Neural progenitor cell (in vitro differentiated cells): Measurements from ENCODE around the gene TMPO. TPM values are rescaled to one million over a fixed set of nuclear protein-coding genes. Genes with fewer than 3 reads are reported as not detected.
A peak's percentile ranks its signal among the peaks of the same experiment; 100 is the strongest.

Experiments used
- DNase-seq: peaks from one replicate; pipeline ENCODE4 v3.0.0-alpha.2; 2016; ENCODE audit warnings: low spot score
- H2AFZ ChIP-seq: fragments of 200-600 bp; sonication (generic); replicated peaks from 2 replicates; pipeline ENCODE4 v1.6.1; 2016; ENCODE audit warnings: antibody characterized with exemption
- H3F3A ChIP-seq: fragments of 200-600 bp; sonication (generic); 2 replicates; pipeline ENCODE4 v1.6.1; 2016; ENCODE audit warnings: antibody characterized with exemption, low read depth
- H3K27ac ChIP-seq: fragments of 200-600 bp; sonication (generic); 2 replicates; pipeline ENCODE4 v1.5.1; 2016; ENCODE audit warnings: mild to moderate bottlenecking
- H3K27me3 ChIP-seq: fragments of 200-600 bp; sonication (generic); 2 replicates; pipeline ENCODE4 v1.6.1; 2016; ENCODE audit warnings: mild to moderate bottlenecking, moderate library complexity
- H3K36me3 ChIP-seq: fragments of 200-600 bp; sonication (generic); 2 replicates; pipeline ENCODE4 v1.5.1; 2016
- H3K4me1 ChIP-seq: fragments of 200-600 bp; sonication (generic); 2 replicates; pipeline ENCODE4 v1.6.1; 2016; ENCODE audit warnings: mixed run types
- H3K4me2 ChIP-seq: fragments of 200-600 bp; sonication (generic); 2 replicates; pipeline ENCODE4 v1.6.1; 2016
- H3K4me3 ChIP-seq: fragments of 200-600 bp; sonication (generic); 2 replicates; pipeline ENCODE4 v1.5.1; 2016
- H3K79me2 ChIP-seq: fragments of 200-600 bp; sonication (generic); 2 replicates; pipeline ENCODE4 v1.6.1; 2016; ENCODE audit warnings: low read depth
- H3K9ac ChIP-seq: fragments of 200-600 bp; sonication (generic); 2 replicates; pipeline ENCODE4 v1.6.1; 2016
- H3K9me3 ChIP-seq: fragments of 200-600 bp; sonication (generic); 2 replicates; pipeline ENCODE4 v1.5.1; 2016; ENCODE audit warnings: low read depth
- H4K20me1 ChIP-seq: fragments of 200-600 bp; sonication (generic); 2 replicates; pipeline ENCODE4 v1.6.1; 2016; ENCODE audit warnings: low read depth
- H3K27ac Mint-ChIP-seq: 3 replicates; pipeline ENCODE4 v1.8.0; 2021; ENCODE audit warnings: mixed read lengths
- H3K27me3 Mint-ChIP-seq: 2 replicates; pipeline ENCODE4 v1.8.0; 2022; ENCODE audit warnings: low read depth, mild to moderate bottlenecking, inconsistent platforms, moderate library complexity, mixed read lengths; ENCODE audit not compliant: insufficient read depth
- H3K36me3 Mint-ChIP-seq: 3 replicates; pipeline ENCODE4 v1.8.0; 2021; ENCODE audit warnings: mixed read lengths
- H3K4me1 Mint-ChIP-seq: 3 replicates; pipeline ENCODE4 v1.8.0; 2021; ENCODE audit warnings: mixed read lengths
- H3K4me3 Mint-ChIP-seq: 3 replicates; pipeline ENCODE4 v1.8.0; 2021; ENCODE audit warnings: mild to moderate bottlenecking, moderate library complexity, mixed read lengths
- H3K9me3 Mint-ChIP-seq: 3 replicates; pipeline ENCODE4 v1.8.0; 2020; ENCODE audit warnings: mixed read lengths
- EZH2 ChIP-seq: fragments of 200-600 bp; sonication (generic); IDR thresholded peaks from 2 replicates; pipeline ENCODE4 v1.6.1; 2017; ENCODE audit warnings: antibody characterized with exemption, mild to moderate bottlenecking, moderate library complexity
- EZH2phosphoT487 ChIP-seq: fragments of 200-600 bp; sonication (generic); IDR thresholded peaks from 2 replicates; pipeline ENCODE4 v1.6.1; 2017; ENCODE audit warnings: antibody characterized with exemption
- total RNA-seq: library from RNA; depleted of rRNA; stranded (reverse); fragments of >200 nt; gene quantifications from 2 replicates; pipeline ENCODE4 v1.2.3, GENCODE V29; 2015; ENCODE audit warnings: low replicate concordance
- TF ChIP-seq, protein P1 (sequence below): fragments of 200-600 bp; sonication (generic); IDR thresholded peaks from 2 replicates; pipeline ENCODE4 v1.5.1; 2017; ENCODE audit warnings: antibody characterized with exemption, mild to moderate bottlenecking

TMPO gene
- total RNA-seq, 1 donor from 2014 or later = 513 TPM

GRCh38 chr12:98503342-98503591 lies 12.1 kb upstream of the TMPO start:
- peak overlapping the region; percentile 75 for H3K4me2 ChIP-seq
- no peaks in the 10 kb centered on the region for H3K27me3 ChIP-seq
- peaks cover 19% of the 10 kb centered on the region for H3F3A ChIP-seq
- peak overlapping the region; percentile 66 for H3K4me3 ChIP-seq
- H3K27me3 Mint-ChIP-seq = peaks cover 19% of the 10 kb centered on the region
- peak; percentile 92 for DNase-seq
- peak overlapping the region; percentile 90 for H3K27ac ChIP-seq
- H3K9me3 ChIP-seq = no peaks in the 10 kb centered on the region
- H3K4me1 ChIP-seq = no peaks in the 10 kb centered on the region
- no peaks in the 10 kb centered on the region for H3K79me2 ChIP-seq
- H3K4me3 Mint-ChIP-seq = peak overlapping the region; percentile 97
- peaks cover 8% of the 10 kb centered on the region for H3K36me3 Mint-ChIP-seq
- H4K20me1 ChIP-seq = no peaks in the 10 kb centered on the region
- H2AFZ ChIP-seq = peak overlapping the region; percentile 71
- TF ChIP-seq, protein P1, sequence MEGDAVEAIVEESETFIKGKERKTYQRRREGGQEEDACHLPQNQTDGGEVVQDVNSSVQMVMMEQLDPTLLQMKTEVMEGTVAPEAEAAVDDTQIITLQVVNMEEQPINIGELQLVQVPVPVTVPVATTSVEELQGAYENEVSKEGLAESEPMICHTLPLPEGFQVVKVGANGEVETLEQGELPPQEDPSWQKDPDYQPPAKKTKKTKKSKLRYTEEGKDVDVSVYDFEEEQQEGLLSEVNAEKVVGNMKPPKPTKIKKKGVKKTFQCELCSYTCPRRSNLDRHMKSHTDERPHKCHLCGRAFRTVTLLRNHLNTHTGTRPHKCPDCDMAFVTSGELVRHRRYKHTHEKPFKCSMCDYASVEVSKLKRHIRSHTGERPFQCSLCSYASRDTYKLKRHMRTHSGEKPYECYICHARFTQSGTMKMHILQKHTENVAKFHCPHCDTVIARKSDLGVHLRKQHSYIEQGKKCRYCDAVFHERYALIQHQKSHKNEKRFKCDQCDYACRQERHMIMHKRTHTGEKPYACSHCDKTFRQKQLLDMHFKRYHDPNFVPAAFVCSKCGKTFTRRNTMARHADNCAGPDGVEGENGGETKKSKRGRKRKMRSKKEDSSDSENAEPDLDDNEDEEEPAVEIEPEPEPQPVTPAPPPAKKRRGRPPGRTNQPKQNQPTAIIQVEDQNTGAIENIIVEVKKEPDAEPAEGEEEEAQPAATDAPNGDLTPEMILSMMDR = no peak
- H3K9me3 Mint-ChIP-seq = peaks cover 15% of the 10 kb centered on the region
- H3K27ac Mint-ChIP-seq = peak overlapping the region; percentile 100
- peaks cover 16% of the 10 kb centered on the region for H3K4me1 Mint-ChIP-seq
- no peak overlapping the region for H3K9ac ChIP-seq
- no peaks in the 10 kb centered on the region for H3K36me3 ChIP-seq

DNA sequence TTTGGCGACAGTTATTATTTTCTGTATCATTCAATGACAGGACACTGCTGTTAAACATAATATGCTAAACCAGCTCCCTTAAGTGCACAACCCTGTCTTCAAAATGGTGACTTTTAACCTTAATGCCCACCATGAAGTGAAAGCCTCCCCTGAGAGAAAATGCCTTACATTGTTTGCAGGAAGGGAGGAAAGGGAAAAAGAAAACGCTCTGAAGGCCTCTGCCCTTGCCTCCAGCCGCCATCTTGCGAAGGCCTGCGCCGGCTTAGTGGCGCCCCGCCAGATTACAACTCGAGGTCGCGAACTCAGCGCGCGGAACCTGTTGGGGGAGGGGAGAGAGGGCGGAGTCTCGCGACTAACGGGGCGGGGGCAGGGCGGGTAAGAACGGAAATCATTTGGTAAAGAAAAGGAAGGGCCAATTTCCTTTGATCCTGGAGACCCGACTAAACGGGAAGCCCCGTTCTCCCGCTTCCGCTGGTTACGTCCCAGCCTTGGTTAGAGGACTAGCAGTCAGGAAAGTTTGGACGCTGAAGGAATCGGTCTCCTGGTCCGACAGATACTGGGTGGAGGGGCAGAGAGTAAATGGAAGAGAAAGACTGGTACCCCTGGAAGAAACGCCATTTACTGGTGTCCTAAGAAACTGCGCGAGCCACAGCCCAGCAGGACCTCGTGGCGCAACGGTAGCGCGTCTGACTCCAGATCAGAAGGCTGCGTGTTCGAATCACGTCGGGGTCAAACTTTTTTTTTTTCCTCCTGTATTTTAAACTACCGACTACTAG lies 11.6 kb upstream of the TMPO start:
- Mint-ChIP-seq H3K4me3 (peak overlapping the region; percentile 97), H3K36me3 (peaks cover 8% of the 10 kb centered on the region), H3K9me3 (peaks cover 15% of the 10 kb centered on the region), H3K27me3 (peaks cover 19% of the 10 kb centered on the region), H3K4me1 (peaks cover 16% of the 10 kb centered on the region), H3K27ac (peak overlapping the region; percentile 100)
- Histone ChIP-seq H4K20me1 (no peaks in the 10 kb centered on the region), H3K36me3 (no peaks in the 10 kb centered on the region), H3K9ac (no peak overlapping the region), H3K4me2 (peak overlapping the region; percentile 75), H3K4me1 (no peaks in the 10 kb centered on the region), H3K79me2 (no peaks in the 10 kb centered on the region), H3K27ac (peak overlapping the region; percentile 90), H3F3A (peaks cover 19% of the 10 kb centered on the region), H3K4me3 (peak overlapping the region; percentile 66), H3K27me3 (no peaks in the 10 kb centered on the region), H3K9me3 (no peaks in the 10 kb centered on the region), H2AFZ (peak overlapping the region; percentile 71)
- TF ChIP-seq EZH2phosphoT487 (no peak), EZH2 (no peak)
- TF ChIP-seq, protein P1 = no peak
- DNase-seq = peak; percentile 96

DNA sequence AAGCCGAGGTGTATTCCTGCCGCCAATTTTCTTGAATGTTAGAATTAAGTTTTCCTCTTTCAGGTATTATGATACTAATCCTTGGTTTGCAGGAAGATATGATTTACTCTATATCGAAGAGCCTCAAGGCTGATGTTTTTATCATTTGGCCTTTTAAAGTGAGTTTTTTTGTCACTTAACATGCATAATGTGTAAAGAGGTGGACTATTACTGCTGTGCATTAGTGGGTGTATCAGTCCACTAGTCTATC lies 11.1 kb upstream of the TMPO start:
- H3K27me3 ChIP-seq = no peaks in the 10 kb centered on the region
- H3K4me3 Mint-ChIP-seq = peak overlapping the region; percentile 97
- H3K27ac Mint-ChIP-seq = peak overlapping the region; percentile 100
- no peak overlapping the region for H3K27ac ChIP-seq
- H3K36me3 Mint-ChIP-seq = peaks cover 8% of the 10 kb centered on the region
- no peaks in the 10 kb centered on the region for H3K79me2 ChIP-seq
- no peaks in the 10 kb centered on the region for H3K36me3 ChIP-seq
- peaks cover 22% of the 10 kb centered on the region for H3K27me3 Mint-ChIP-seq
- H3K4me2 ChIP-seq = peak overlapping the region; percentile 6
- H3K9ac ChIP-seq = no peak overlapping the region
- DNase-seq = no peak
- peak overlapping the region; percentile 66 for H3K4me3 ChIP-seq
- peaks cover 16% of the 10 kb centered on the region for H3K4me1 Mint-ChIP-seq
- no peaks in the 10 kb centered on the region for H4K20me1 ChIP-seq
- H3K9me3 ChIP-seq = no peaks in the 10 kb centered on the region
- H3K9me3 Mint-ChIP-seq = peaks cover 15% of the 10 kb centered on the region
- H3K4me1 ChIP-seq = no peaks in the 10 kb centered on the region
- no peak for TF ChIP-seq EZH2
- TF ChIP-seq, protein P1 = no peak
- no peak for TF ChIP-seq EZH2phosphoT487
- peaks cover 19% of the 10 kb centered on the region for H3F3A ChIP-seq
- no peak overlapping the region for H2AFZ ChIP-seq
